ENCODE measurements around the gene ADGRG2.

ADGRG2 gene, protein sequence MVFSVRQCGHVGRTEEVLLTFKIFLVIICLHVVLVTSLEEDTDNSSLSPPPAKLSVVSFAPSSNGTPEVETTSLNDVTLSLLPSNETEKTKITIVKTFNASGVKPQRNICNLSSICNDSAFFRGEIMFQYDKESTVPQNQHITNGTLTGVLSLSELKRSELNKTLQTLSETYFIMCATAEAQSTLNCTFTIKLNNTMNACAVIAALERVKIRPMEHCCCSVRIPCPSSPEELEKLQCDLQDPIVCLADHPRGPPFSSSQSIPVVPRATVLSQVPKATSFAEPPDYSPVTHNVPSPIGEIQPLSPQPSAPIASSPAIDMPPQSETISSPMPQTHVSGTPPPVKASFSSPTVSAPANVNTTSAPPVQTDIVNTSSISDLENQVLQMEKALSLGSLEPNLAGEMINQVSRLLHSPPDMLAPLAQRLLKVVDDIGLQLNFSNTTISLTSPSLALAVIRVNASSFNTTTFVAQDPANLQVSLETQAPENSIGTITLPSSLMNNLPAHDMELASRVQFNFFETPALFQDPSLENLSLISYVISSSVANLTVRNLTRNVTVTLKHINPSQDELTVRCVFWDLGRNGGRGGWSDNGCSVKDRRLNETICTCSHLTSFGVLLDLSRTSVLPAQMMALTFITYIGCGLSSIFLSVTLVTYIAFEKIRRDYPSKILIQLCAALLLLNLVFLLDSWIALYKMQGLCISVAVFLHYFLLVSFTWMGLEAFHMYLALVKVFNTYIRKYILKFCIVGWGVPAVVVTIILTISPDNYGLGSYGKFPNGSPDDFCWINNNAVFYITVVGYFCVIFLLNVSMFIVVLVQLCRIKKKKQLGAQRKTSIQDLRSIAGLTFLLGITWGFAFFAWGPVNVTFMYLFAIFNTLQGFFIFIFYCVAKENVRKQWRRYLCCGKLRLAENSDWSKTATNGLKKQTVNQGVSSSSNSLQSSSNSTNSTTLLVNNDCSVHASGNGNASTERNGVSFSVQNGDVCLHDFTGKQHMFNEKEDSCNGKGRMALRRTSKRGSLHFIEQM

DNA sequence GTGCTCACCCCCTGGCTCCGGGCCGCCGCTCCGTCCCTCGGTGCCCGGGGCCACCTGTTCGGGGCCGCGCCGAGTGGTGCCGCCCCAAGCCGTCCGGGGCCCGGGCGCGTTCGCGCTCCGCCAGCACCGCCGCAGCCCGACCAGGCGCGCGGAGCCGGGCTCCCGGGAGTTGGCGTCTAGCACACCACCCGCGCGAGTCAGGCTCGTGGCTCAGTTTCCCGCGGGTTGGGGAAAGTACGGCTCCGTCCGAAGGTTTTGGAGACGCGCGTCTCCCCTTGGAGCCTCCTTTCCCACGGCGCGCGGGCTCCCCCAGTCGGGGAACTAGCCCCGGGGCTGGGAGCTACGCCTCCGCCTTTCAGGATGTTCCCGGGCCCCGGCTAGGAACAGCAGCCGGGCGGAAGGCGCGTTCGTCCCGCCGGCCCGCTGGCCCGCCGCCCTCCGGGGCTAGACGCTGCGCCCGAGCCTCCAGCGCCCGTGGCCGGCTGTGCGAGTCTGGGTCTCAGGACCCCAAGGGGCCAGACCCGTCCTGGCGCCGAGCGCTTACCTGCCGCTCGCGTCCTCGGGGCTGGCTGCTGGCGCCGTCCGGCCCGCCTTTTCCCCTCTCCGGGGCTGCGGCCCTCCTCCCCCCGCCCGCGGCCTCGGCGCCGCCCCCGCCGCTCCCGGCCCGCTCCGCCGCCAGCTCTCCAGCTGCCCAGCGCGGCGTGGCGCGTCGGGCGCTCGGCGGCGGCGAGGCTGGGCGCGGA, at the start of gene ADGRG2:
TSS of gene ADGRG2 (minus strand) at position 571 of the 743 bp plus-strand sequence. CDS start 53,634 bp downstream, outside the sequence.
- DNase-seq, result no peak

GRCh38 chrX:19168609-19169008, 46.3 kb upstream of the ADGRG2 start:
- no peak for DNase-seq

- no peak for DNase-seq
These were observed 40.6 kb upstream of the ADGRG2 start for GRCh38 chrX:19162851-19163250.

DNA sequence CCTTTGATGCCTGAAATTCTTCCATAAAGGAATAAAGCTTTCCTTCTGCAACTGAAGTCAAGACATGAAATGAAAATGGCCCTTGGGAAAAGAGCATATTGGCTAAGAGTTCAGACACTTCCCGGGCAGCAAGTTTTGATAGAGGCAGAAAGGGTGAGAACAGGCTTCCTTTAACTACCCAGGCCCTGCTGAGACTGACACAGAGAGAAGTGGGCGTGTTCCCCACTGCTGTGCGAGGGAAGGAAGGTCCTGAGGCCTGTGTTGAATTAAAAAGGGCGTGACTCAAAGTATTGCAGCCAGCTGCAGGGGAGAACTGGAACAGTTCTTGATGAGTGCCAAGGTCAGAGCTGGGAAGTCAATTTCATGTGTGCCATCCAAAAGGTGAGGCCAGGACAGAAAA, 33.9 kb upstream of the ADGRG2 start:
- DNase-seq, result no peak

- DNase-seq, result no peak
These were observed 30.5 kb upstream of the ADGRG2 start for GRCh38 chrX:19152762-19153161.

- DNase-seq, result no peak
These were observed 14.8 kb upstream of the ADGRG2 start for GRCh38 chrX:19137067-19137466.

DNA sequence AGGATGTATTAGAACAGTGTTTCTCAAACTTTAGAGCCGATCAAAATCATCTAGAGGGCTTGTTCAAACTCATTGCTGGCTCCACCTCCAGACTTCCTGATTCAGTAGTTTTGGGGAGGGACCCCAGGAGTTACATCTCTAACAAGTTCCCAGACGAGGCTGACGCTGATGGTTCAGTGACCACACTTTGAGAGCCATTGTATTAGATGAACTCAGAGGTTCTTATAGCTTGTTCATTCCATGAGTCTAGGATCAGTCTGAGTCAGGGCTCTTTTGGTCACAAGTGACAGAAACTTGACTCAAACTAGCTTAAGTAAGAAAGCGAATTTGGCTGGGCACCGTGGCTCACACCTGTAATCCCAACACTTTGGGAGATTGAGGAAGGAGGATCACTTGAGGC, 11.5 kb upstream of the ADGRG2 start:
- DNase-seq, result no peak

DNA sequence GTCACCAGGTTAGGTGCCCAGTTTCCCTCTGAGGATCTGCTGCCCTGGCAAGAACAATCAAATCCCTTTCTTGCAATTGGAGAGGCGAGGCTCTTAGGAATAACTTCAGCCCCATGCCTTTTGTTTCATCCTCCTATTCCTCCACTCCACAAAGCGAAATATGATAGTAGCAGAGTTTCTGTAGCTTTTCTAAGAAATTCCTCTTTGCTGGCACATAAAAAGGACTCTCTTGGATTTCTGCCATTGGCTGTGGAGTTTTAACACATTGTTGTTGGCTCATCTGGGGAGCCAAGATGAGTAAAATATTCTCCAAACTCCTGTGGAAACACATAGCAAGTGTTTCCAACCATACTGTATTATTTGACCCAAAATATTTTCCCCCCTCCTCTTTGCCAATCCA, 11.0 kb upstream of the ADGRG2 start:
- DNase-seq, result no peak

DNA sequence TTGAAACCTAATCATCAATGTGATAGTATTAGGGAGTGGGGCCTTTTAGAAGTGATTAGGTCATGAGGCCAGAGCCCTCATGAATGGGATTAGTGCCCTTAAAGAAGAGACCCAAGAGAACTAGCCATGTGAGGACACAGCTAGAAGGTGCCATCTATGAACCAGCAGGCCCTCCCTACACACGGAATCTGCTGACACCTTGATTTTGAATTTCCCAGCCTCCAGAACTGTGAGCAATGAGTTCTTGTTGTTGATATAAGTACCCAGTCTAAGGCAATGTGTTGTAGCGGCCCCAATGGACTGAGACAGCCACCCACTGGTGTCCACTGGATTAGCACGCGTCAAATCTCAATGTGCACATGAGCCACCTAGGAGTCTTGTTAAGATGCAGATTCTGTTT, 8.4 kb upstream of the ADGRG2 start:
- DNase-seq, result no peak

- DNase-seq, result no peak
These were observed 7.4 kb upstream of the ADGRG2 start for GRCh38 chrX:19129694-19130093.

GRCh38 chrX:19127649-19128168, 5.4 kb upstream of the ADGRG2 start:
- DNase-seq, result no peak

- DNase-seq, result no peak
These were observed 357 bp upstream of the ADGRG2 start for GRCh38 chrX:19122641-19123009.

- no peak for DNase-seq
These were observed 802 bp downstream of the ADGRG2 start for GRCh38 chrX:19121466-19121865.

DNA sequence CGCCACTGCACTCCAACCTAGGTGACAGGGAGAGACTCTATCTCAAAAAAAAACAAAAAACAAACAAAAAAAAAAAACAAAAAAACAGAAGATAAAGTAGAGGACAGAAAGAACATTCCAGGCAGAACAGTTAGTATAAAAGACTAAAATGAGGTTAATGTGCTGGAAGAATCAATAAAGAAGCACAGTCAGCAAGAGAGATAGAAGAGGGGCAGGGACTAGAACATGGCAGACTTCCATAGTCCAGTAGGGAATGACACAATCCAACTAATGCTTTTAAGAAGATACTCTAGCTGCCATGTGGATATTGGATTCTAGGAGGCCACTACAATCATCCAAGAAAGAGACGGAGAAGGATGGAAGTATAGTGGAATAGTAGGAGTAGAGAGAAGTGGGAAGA, 11.6 kb downstream of the ADGRG2 start:
- DNase-seq, result no peak

- no peak for DNase-seq
These were observed 15.2 kb downstream of the ADGRG2 start for GRCh38 chrX:19107035-19107434.

DNA sequence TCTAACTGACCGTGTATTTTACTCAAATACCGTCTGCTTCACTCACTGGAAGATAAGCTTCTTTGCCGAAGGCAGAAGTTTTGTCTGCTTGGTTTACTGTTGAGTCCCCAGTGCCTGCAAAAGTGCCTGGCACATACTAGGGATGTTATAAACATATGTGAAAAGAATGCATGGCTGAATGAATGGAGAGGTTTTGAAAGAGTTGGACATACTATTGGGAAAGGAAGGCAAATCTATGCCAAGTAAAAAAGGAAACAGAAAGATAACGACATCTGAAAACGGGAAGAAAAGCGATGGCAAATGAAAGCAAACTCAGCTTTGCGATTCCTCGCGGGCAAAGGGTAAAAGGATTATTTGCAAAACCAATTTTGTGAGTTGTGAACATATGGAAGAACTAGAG, 21.7 kb downstream of the ADGRG2 start:
- no peak for DNase-seq

DNA sequence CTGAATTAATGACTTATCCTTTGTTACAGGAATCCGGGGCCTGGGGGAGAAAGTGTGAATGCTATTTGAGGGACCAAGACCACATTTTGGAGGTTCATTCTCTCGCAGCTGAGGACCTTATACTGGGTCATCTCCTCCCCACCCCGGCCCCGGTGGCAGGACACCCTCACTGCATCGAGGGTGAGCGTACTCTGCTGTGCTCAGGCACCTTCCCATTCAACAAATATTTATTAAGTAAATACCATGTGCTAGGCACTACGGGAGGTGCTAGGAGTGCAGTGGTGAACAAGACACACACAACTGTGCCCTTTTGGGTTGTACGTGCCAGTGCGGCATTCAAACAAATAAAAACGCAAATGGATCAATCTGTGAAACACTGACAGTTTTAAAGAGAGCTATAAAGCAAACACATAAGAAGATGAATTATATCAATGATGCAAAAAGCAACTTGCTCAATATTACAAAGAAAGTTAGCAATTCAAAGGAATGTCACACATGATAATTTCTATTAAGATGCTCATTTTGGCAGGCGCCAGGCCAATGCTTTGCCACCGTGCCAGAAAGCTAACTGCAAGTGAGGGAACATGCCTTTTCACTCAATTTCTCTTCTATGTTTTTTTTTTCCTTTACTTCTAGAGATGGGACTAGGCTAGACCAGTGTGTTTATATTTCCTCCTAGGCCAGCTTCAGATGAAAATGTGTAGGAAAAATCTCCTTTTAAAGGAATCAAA, 24.6 kb downstream of the ADGRG2 start:
- no peak for DNase-seq

DNA sequence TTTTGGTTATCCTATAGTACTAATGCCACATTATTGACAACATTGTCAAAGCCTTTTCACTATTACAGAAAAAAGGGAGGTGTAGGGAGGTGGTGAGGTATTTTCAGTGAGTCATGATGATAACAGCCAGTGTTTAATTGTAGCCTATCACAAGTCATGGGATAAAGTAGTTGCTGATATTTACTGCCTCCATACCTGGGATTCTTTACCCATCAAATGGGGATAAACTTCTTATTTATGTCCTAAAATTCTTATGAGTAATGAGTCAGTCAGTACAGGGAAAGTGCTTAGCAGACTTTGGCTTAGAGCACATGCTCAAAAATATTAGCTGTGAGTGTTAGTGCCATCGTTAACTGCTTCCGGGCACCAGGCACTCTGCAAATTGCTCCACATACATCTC, 25.7 kb downstream of the ADGRG2 start:
- DNase-seq, result no peak

DNA sequence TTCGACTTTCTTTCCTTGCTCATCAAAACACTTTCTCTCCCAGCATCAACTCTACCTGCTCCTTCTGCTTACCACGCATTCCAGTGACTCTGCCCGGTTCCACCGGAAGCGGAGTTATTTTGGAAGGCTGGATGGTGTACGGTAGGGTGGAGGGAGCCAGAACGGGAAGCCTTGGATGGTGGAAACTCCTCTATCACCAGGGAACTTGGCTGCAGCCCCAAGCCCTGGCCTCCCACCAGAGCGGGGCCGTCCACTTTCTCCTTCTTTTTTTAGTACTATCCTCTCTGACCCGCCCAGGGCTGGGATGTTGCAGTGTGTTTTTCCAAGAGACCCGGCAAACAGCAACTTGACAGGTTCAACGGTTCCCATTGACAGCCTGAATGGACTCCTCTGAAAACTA, 27.6 kb downstream of the ADGRG2 start:
- DNase-seq, result no peak

GRCh38 chrX:19091596-19091995, 30.7 kb downstream of the ADGRG2 start:
- DNase-seq, result no peak

- no peak for DNase-seq
These were observed 32.7 kb downstream of the ADGRG2 start for GRCh38 chrX:19089555-19090040.
